NK-92 (cell line): ENCODE measurements around the gene DIP2C.
"Not testable (repeated sequence)": the region's sequence is repeated elsewhere in the genome, so short reads cannot be mapped to it uniquely, and the experiment has no call there.

ENCODE experiments used
- DNase-seq: peaks from one replicate; lab custom pipeline; 2025; ENCODE audit not compliant: unreplicated experiment; lab: John Stamatoyannopoulos, UW

Gene DIP2C

DNA sequence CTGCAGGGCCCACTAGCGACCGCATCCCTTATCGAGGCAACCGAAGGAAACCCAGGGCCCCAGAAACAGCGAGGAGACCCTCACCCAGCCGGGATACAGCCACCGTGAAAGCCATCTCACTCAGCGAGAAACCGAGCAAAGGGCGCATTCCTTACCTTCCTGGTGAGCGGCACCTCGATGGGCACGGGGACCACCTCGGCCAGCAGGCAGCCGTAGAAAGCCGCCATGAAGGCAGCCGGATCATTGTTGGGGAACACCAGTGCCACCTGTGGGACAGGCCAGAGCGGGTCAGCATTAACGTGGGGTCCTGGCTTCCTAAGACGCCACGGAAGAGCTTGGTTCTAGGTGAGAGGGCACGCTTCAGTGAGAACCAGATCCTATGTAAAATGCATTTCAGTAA, 290.5 kb downstream of the DIP2C start:
- DNase-seq = no peak

DNA sequence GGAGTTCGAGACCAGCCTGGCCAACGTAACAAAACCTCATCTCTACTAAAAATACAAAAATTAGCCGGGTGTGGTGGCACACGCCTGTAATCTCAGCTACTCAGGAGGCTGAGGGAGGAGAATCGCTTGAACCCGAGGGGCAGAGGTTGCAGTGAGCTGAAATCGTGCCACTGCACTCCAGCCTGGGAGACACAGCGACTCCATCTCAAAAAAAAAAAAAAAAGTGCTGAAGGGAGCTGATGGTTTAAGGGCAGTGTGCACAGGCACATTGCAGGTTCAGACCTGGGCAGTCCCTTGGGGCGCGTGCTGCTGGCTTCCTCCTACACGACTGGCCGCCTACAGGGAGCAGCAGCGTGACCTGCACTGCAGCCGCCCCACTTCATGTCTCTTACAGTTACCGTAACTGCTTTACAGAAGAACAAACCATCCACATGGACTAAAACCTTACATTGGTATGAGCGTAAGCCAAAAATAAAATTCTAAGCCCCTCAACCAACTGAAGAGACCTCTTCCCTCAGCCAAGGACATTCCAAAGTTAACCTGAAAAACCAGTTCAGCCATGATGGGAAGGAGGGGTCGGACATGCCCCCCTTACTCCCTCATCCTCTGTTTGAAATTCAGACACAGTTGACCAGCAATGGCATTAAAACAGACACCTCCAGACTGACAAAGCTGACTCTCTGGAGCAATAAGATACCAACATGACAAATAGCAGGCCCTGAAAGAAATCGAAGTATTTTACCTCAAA, 292.0 kb downstream of the DIP2C start:
- no peak for DNase-seq

DNA sequence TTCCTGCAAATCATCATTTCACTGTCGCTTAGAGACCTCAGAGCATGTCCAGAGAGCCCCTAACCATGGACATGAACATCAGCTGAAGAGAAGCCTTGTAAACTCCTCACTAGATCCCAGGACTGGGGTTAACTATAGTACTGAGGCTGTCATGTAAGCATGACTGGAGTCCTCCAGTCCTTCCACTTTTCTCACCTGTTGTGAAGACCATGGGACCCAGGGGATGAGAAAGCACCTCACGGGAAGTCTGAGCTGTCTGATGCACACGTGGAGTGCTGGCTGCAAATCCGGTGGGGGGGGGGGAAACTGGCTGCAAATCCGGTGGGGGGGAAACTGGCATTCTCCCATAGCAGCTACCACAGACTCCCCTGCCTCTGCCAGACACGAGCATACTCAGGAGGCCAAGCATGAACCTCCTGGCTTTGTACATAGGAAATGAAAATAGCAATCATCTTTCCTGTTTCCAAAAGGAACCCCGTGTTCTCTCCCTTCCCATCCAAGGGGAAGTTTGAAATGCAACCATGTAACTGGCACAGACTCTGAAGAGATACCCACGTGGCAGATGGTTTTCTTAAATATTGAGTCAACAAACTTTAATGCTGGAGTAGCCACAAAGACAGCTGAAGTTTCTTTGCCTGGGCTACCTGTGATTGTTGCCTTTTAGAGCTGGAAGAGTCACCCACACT, 292.8 kb downstream of the DIP2C start:
- DNase-seq = no peak

DNA sequence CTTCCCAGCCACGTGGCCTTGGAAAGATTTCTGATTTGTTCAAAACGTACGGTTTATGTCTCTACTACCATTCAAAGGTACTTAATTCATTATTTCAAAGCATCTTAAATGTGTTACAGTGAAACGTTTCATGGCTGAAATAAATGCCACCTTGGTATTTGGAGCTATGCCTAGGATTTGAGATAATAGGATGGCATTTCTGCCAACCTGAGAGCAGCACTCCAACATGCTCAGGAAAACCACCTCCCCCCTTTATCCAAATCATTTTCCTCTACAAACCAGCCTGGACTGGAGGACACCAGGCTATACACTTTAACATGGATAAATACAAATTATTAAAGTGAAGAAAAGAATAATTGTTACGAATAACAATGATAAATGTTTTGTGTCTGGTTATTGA, 293.4 kb downstream of the DIP2C start:
- no peak for DNase-seq

DNA sequence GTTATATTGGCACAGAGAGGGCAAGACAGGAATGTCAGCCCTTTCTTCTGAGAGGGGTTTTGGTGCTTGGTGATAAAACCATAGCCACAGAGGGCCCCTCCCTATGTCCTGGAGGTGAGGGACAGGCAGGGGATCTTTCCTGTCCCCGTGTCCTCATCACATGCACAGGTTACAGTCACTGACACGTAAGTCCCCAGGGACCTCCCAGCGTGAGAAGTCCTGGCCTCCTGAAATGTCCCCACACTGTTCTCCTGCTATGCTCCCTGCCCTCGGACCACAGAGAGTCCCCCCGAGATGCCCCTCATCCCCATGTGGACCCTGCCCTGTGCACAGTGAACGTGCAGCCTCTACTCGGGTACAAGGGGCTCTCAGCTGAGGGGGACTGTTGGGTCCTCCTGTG, 293.8 kb downstream of the DIP2C start:
- no peak for DNase-seq

DNA sequence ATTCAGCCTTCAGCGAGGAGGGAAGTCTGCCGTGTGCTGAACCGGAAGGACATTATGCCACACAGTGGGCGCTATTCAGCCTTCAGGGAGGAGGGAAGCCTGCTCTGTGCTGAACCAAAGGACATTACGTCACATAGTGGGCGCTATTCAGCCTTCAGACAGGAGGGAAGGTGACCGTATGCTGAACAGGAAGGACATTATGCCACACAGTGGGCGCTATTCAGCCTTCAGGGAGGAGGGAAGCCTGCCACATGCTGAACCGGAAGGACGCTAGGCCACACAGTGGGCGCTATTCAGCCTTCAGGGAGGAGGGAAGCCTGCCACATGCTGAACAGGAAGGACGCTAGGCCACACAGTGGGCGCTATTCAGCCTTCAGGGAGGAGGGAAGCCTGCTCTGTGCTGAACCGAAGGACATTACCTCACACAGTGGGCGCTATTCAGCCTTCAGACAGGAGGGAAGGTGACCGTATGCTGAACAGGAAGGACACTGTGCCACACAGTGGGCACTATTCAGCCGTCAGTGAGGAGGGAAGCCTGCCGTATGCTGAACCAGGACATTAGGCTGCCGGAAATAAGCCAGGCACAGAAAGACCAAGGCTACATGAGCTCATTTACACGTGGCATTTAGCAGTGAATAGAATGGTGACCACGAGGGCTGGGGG, 294.9 kb downstream of the DIP2C start:
- DNase-seq = not testable (repeated sequence)

DNA sequence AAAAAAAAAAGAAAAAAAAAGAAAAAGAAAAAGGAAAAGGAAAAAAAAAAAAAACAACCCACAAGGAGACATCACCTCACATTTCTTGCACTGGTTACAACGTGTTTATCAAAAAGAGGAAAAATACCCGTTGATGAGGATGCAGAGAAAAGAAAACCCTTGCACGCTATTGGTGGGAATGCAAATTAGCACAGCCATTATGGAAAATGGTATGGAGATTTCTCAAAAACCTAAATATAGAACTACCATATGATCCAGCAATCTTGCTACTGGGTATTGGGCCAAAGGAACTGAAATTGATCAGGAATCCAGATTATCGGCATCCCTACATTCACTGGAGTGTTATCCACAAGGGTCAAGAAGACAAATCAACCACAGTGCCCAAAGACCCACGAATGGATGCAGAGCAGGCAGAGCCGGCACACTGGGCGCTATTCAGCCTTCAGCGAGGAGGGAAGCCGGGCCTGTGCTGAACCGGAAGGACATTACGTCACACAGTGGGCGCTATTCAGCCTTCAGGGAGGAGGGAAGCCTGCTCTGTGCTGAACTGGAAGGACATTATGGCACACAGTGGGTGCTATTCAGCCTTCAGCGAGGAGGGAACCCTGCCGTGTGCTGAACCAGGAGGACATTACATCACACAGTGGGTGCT, 295.6 kb downstream of the DIP2C start:
- DNase-seq = no peak

DNA sequence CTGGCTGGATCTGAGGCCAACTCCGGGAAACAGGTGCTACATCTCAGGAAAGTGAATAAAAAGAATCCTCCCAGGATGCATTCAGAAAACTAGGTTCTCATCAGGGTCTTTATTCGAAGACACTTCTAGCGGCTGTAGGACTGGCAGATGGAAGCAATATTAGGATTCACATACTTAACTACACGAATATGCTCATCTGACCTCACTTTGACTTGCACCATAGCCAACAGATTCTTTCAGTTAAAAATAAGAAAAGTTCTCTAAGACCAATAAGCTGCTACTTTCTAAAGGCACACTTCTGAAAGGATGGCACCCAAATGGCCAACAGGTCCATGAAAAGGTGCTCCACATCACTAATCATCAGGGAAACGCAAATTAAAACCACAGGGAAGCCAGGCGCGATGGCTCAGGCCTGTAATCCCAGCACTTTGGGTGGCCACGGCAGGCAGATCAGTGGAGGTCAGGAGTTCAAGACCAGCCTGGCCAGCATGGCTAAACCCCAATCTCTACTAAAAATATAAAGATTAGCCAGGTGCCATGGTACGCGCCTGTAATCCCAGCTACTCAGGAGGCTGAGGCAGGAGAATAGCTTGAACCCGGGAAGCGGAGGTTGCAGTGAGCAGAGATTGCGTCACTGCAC, 296.2 kb downstream of the DIP2C start:
- DNase-seq = no peak

DNA sequence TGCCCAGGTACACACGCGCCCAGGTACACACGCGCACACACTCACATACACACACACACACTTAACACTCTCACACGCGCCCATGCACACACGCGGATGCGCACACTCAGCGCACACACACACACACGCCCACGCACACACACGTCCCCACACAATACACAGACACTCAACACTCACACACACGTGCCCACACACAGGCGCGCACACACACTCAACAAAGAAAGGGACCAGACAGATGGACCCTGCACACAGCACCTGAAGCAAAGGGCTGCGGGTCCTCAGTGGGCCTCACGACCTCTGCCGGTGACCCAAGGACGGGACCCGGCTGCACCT, 296.8 kb downstream of the DIP2C start:
- no peak for DNase-seq

DNA sequence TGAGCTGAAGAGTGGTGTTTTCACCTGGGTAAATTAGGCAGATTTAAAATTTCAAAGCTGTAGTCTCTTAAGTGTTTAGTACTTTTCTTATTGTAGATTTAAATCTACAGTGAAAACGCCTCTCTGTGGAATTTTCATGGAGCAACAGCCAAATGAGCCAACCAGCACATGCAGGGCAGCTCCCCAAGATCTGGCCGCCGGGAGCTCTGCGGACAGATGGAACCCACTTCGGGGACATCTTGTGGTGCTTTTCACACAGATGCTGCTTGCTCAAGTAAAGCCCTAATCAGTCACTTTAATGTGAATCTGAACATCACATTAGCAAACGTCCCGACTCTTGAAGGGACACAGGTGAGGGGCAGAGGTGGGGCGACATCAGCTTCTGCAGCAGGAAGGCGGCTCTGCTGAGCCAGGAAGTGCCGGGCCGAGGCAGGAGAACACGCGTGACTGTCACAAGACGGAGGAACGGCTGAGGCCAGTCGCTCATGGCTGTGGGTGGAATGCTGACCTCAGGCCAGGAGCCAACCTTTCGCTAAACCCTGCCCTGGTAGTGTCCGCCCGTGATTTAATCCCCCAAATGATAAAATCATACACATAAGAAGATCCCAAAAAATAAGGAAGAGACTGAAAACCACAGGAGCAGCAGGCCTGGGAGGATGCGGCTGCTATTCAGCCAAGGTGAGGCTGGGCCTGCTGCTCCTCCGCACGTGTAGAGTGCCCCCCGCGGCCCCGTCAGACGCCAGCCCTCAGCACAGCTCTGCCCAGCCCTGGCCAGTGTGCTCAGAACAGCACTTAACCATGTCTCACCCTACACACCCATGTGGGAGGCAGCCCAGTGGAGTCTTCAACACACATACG, 297.4 kb downstream of the DIP2C start:
- DNase-seq = no peak

DNA sequence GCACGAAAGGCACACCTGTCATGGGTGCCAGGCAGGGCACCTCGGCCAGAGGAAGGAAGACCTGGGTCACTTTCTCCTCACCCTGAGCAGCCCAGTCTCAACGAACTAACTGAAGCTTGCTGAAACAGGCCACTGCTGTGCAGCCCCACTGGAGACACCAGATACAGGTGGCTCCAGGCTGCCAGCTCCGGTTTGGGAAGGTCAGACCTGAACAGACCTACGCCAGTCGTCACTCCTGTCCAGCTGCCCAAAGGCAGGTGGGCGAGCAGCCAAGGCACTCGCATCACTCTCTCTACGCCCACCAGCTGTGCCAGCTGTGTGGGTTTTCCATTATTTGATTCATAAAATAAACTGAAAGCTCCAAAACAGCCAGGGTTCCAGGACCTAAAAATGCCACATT, 298.2 kb downstream of the DIP2C start:
- no peak for DNase-seq

DNA sequence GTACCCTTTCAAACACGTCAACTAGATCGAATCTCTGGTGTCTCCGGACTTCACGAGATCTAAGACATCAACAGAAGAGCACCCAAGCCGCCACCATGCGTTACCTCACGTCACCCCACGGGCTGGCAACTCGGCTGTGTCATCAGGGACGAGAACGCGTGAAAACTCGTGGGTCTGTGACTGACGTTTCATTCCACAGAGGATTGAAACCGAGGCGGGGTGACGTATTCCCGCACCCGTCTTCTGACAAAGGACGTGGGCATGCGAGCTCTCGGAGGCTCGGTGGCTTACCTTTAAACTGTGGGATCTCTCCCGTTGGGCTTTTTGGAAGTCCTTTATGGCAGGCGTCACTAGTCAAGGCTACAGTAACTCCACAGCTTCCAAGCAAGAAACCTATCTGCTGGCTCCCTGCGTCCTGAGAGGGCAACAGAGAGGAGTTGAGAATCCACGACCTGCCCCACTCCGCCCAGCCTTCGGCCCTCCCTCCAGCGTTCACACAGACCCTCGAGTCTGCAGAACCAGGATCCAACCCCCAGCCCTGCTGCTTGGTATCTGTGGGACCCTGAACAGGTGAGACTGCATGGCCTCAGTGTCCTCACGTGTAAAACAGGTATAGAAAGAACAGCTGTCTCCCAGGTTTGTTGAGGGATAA, 298.9 kb downstream of the DIP2C start:
- no peak for DNase-seq

DNA sequence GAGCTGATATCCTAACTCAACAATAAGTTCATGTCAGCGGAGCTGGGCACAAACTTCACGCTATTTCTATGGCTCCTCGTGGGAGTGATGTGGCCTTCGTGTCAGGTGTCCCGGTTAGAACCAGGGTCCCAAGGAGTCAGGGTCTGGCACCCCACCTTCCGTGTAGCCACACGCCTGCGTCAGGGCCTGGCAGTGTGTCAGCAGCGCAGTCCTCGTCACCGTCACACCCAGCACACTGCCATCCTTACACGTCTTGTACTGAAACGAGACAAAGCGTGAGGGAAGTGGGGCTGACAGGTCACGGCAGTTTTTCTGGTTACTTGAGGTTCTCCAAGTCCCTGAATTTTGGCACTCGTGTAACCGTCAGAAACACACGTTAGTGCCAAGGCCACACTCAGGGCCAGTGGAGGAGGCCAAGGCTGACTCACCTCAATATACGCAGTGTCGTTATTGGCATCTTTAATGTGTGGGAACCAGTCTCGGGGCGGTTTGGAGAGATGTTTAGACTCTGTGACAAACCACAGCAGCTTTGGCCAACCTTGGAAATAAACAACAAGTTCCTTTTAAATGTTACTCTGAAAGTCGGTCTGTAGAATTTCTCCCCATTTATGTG, 299.5 kb downstream of the DIP2C start:
- no peak for DNase-seq

DNA sequence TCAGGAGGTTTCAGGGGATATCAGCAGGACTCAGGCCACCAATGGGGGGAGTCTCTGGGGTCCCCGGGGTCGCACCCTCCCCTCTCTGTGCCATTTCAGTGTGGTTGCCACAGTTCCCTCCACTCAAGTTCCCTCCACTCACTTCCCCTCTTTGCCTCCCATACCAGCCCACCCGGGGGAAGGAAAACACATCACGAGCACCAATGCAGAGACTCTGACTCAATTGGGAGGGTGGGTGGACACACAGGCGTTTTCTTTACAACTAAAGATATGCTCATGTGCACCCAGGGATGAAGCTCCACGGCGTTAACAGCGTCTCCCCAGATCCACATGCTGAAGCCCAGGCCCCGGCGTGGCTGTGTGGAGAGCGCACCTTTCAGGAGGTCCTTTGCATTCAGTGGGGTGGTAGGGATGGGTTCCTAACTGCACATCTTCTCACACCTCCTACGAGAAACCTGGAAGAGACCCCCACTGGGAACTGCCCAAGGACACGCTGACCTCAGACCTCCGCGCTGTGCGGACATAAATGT, 300.1 kb downstream of the DIP2C start:
- no peak for DNase-seq

DNA sequence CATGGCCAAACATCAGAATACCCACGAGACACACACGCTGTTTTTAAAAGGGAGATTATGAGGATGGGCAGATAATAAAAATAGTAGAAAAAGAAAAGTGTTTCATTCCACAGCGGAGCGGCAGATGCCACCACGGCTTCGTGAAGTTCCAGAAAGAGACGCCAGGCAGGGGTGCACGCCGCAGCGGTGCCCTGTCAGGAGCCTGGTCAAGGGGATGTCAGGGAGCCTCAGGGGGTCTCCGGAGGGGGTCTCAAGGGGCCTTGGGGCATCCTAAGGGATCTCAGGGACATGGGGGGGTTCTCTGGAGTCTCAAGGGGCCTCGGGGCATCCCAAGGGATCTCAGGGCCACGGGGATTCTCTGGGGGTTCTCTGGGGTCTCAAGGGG, 300.8 kb downstream of the DIP2C start:
- no peak for DNase-seq

DNA sequence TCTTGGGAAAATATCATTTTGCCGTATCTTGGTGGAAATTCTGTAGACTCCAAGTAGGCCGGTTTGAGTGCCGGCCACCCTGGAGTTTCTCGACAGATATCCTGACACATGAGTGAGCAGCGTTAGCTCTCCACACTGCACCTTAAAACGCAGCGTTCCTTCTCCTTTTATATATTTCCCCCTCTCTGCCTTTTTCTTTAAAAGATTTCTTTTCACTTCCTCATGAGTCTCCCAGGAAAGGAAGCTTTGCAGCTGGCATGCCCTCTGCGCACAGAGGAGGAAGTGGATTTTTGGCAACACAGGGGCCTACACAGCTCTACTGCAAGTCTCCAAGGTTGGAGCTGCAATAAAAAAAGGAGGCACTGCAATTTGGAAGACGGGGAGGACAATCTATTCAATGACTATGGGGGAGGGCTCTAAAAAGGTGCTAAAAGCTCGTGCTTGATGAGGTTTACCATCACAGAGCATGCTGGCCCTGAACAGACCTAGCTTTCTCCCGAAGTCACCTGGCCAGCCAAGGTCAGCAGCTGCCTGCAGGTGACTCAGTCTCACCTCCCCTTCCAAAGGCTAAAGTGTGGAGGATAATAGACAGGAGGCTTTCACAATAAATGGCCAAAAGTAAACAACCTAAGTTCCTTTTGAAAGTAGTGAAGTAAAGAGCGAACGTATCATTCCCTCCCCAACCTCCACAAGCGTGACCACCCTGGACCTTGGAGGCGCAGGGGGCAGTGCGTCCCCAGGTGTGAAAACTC, 301.4 kb downstream of the DIP2C start:
- no peak for DNase-seq

DNA sequence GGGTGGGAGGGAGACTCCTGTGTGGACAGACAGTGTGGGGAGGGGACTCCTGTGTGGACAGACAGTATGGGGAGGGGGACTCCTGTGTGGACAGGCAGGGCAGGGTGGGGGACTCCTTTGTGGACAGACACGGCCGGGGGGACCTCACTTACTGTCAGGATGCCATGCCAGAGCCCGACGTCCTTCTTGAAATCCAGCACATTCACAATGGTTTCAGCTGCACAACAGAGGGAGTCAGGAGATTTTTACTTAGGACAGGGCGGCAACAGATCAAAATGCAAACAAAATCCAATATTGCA, 301.9 kb downstream of the DIP2C start:
- DNase-seq = no peak

DNA sequence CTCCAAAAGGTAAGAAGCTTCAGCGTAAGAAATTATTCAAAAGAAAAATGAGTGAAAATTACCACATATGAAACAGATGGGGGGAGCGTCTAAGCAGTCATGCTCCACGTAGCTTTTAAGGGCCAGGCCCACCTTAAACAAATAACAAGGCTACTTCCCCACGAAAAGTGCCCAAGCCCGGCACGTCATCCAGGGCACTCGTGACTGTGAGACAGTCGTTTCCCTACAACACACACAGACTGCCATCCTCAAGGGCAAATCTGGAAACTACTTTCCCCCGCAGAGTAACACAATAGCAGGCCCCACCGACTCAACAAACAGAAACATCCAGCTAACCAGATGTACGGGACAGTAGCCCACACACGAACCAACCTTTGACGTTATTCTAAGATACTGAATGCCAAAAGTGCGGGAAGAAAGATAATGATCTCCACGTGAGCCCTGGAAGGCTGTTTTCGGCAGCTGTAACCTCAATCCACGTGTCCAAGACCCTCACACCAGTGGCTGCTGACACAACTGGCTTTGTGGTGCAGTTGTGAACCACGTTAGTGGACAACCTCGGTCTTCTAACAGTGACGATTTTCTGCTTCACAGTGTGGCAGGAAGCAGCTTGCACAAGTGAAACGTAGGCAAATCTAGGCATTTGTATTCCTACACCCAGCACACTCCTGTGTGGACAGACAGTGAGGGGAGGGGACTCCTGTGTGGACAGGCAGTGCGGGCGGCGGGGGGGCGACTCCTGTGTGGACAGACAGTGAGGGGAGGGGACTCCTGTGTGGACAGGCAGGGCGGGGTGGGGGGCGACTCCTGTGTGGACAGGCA, 302.5 kb downstream of the DIP2C start:
- no peak for DNase-seq
